ENCODE results near the gene GYG2. TPM values are rescaled to one million over a fixed set of nuclear protein-coding genes. Genes with fewer than 3 reads are reported as not detected.

The GYG2 gene
- total RNA-seq: 0.17 and 0.43 TPM in 2 replicates

GRCh38 chrX:2828344-2828958 lies at the start of gene GYG2:
TSS of gene GYG2 (plus strand) at chrX:2828930. CDS start at chrX:2830189, 1,259 bp downstream.

GRCh38 chrX:2928583-2929434 lies 100.1 kb downstream of the GYG2 start, which contains the start of gene ARSD:
TSS of gene ARSD (minus strand) at chrX:2929339. CDS start at chrX:2929275, 64 bp downstream.

Other genes with a start within 250 kb of the GYG2 start
- gene CD99, start 137.6 kb upstream of the GYG2 start, total RNA-seq: 170 and 208 TPM in 2 replicates
- gene XG, start 76.9 kb upstream of the GYG2 start, total RNA-seq: 0.09 and 0.11 TPM in 2 replicates
- 18.1 and 18.4 TPM in 2 replicates for gene ARSD, start 100.4 kb downstream of the GYG2 start, total RNA-seq
- not detected in 2 replicates for gene ARSH, start 177.6 kb downstream of the GYG2 start, total RNA-seq
- gene ARSF, start 212.5 kb downstream of the GYG2 start, total RNA-seq: not detected in 2 replicates

Data from dermis lymphatic vessel endothelial cell (primary cell).